HCT116 (cell line): ENCODE measurements around the gene PATL1. TPM values are rescaled to one million over a fixed set of nuclear protein-coding genes. Genes with fewer than 3 reads are reported as not detected.
A peak's percentile ranks its signal among the peaks of the same experiment; 100 is the strongest.

Experiments used
- ATAC-seq: fragments of 200-7000 bp; cut with Tn5 transposase; 2 replicates; pipeline ENCODE4 v1.9.1; 2020; ENCODE audit warnings: mild to moderate bottlenecking, moderate library complexity
- BruUV-seq: library from RNA; stranded (reverse); fragments of 400-500 nt; replicated peaks from 2 replicates; lab custom pipeline; 2021; lab: Mats Ljungman, UMichigan
- CTCF ChIA-PET: fragments of 300-600 bp; sonication (Branson Sonifier 250); formaldehyde crosslinking; loops from one replicate; lab custom pipeline; 2021; ENCODE audit warnings: antibody characterized with exemption; lab: Charles Lee
- POLR2A ChIA-PET: fragments of 300-600, 350-600 bp; sonication (Branson Sonifier 250); formaldehyde crosslinking; loops from one replicate; lab custom pipeline; 2021; ENCODE audit warnings: antibody characterized with exemption; lab: Charles Lee
- RAD21 ChIA-PET, 2 experiments: fragments of 300-600 bp; sonication (Branson Sonifier 250); formaldehyde crosslinking; loops; one replicate each; lab custom pipeline; 2023; ENCODE audit warnings: low total read pairs in 2 of 2; ENCODE audit not compliant: uncharacterized antibody in 2 of 2, unreplicated experiment in 2 of 2, low non-redundant PET in 1 of 2; lab: Charles Lee
- DNase-seq: peaks from one replicate; pipeline ENCODE4 v3.0.0-alpha.2; 2010; ENCODE audit warnings: low read depth, low spot score
- H2AFZ ChIP-seq: fragments of 200-600 bp; shearing (Covaris generic), sonication (generic); 2 replicates; pipeline ENCODE4 v1.6.1; 2017; ENCODE audit warnings: low read depth, mixed run types, mixed read lengths, antibody characterized with exemption, low read length; ENCODE audit not compliant: poor library complexity, severe bottlenecking
- H3K27ac ChIP-seq: 2 replicates; pipeline ENCODE4 v1.5.1; 2012; ENCODE audit warnings: low read depth, low read length
- H3K27me3 ChIP-seq: fragments of 200-600 bp; sonication (generic); 2 replicates; pipeline ENCODE4 v1.6.1; 2016; ENCODE audit warnings: mixed run types, low read length, mixed read lengths; ENCODE audit not compliant: insufficient read depth
- H3K36me3 ChIP-seq, 2 experiments: fragments of 200-500 bp in 1 of 2; fragments of 200-600 bp in 1 of 2; sonication (Bioruptor generic) in 1 of 2; sonication (generic) in 1 of 2; 2 replicates each; pipeline versions ENCODE4 v1.5.1 to v1.6.1; 2014 to 2016; ENCODE audit warnings: low read length in 2 of 2, inconsistent platforms in 1 of 2, mixed read lengths in 1 of 2, mixed run types in 1 of 2; ENCODE audit not compliant: insufficient read depth in 2 of 2, control insufficient read depth in 1 of 2
- H3K4me1 ChIP-seq, 2 experiments: fragments of 200-600 bp in 1 of 2; sonication (generic) in 1 of 2; 2 replicates each; pipeline versions ENCODE4 v1.5.1 to v1.6.1; 2012 to 2017; ENCODE audit warnings: low read length in 2 of 2, inconsistent platforms in 1 of 2, mild to moderate bottlenecking in 1 of 2, mixed read lengths in 1 of 2, mixed run types in 1 of 2, moderate library complexity in 1 of 2; ENCODE audit not compliant: insufficient read depth in 2 of 2, control insufficient read depth in 1 of 2
- H3K4me2 ChIP-seq: fragments of 200-600 bp; sonication (generic); 2 replicates; pipeline ENCODE4 v1.6.1; 2017; ENCODE audit warnings: mixed run types, low read length, mixed read lengths
- H3K4me3 ChIP-seq, 2 experiments: fragments of 200-600 bp in 1 of 2; sonication (generic) in 1 of 2; replicated peaks in 1 of 2; 2 replicates each; pipeline ENCODE4 v1.5.1; 2011 to 2016; ENCODE audit warnings: low read length in 2 of 2, control low read depth in 1 of 2, low read depth in 1 of 2, mild to moderate bottlenecking in 1 of 2, mixed read lengths in 1 of 2, mixed run types in 1 of 2
- H3K79me2 ChIP-seq: fragments of 200-600 bp; sonication (generic); 2 replicates; pipeline ENCODE4 v1.6.1; 2017; ENCODE audit warnings: mild to moderate bottlenecking, mixed run types, low read length, moderate library complexity, mixed read lengths; ENCODE audit not compliant: insufficient read depth
- H3K9ac ChIP-seq: fragments of 200-600 bp; sonication (generic); 2 replicates; pipeline ENCODE4 v1.6.1; 2016; ENCODE audit warnings: low read length, mixed read lengths
- H3K9me2 ChIP-seq: fragments of 200-600 bp; sonication (generic), shearing (Covaris generic); 2 replicates; pipeline ENCODE4 v1.6.1; 2017; ENCODE audit warnings: mixed run types, mild to moderate bottlenecking, moderate library complexity; ENCODE audit not compliant: insufficient read depth
- H3K9me3 ChIP-seq, 2 experiments: fragments of 200-500 bp in 1 of 2; fragments of 200-600 bp in 1 of 2; sonication (Bioruptor generic) in 1 of 2; sonication (generic) in 1 of 2; 2 replicates each; pipeline ENCODE4 v1.6.1; 2014 to 2017; ENCODE audit warnings: low read length in 2 of 2, mixed read lengths in 2 of 2, inconsistent platforms in 1 of 2, low read depth in 1 of 2, mild to moderate bottlenecking in 1 of 2, mixed run types in 1 of 2, moderate library complexity in 1 of 2; ENCODE audit not compliant: control insufficient read depth in 1 of 2, insufficient read depth in 1 of 2
- H4K20me1 ChIP-seq: fragments of 200-600 bp; sonication (generic), shearing (Covaris generic); 2 replicates; pipeline ENCODE4 v1.6.1; 2017; ENCODE audit warnings: mixed run types, mild to moderate bottlenecking, moderate library complexity; ENCODE audit not compliant: insufficient read depth
- CBX3 ChIP-seq: IDR thresholded peaks from 2 replicates; pipeline ENCODE4 v1.6.1; 2012; ENCODE audit warnings: low read depth
- EGR1 ChIP-seq: IDR thresholded peaks from 2 replicates; pipeline ENCODE4 v1.6.1; 2012; ENCODE audit warnings: low read depth
- EZH2 ChIP-seq: fragments of 200-600 bp; sonication (generic); IDR thresholded peaks from 2 replicates; pipeline ENCODE4 v1.6.1; 2017; ENCODE audit warnings: antibody characterized with exemption, mixed run types
- FOSL1 ChIP-seq: IDR thresholded peaks from 2 replicates; pipeline ENCODE4 v1.6.1; 2012; ENCODE audit warnings: low read depth
- RAD21 ChIP-seq: IDR thresholded peaks from 2 replicates; pipeline ENCODE4 v1.6.1; 2012; ENCODE audit warnings: low read depth, mild to moderate bottlenecking
- SP1 ChIP-seq: IDR thresholded peaks from 2 replicates; pipeline ENCODE4 v1.6.1; 2012; ENCODE audit warnings: low read depth
- ZBTB33 ChIP-seq: IDR thresholded peaks from 2 replicates; pipeline ENCODE4 v1.6.1; 2011; ENCODE audit warnings: mild to moderate bottlenecking, low read length, moderate library complexity; ENCODE audit not compliant: insufficient replicate concordance; ENCODE audit errors: extremely low read depth
- intact Hi-C: fragments of 100-400 bp; cut with micrococcal nuclease; formaldehyde crosslinking; loops from 2 replicates; pipeline ENCODE4 v1.10.0; 2022
- total RNA-seq: library from RNA; stranded (reverse); gene quantifications from one replicate; pipeline ENCODE4 v1.2.1, GENCODE V29; 2021; ENCODE audit not compliant: unreplicated experiment

The PATL1 gene
- total RNA-seq, 1 experiment from 2014 or later, result 37.6 TPM

GRCh38 chr11:59698506-59698905 lies 29.7 kb upstream of the PATL1 start:
- CTCF ChIA-PET, result no interaction called here
- RAD21 ChIA-PET, result no interaction called here
- POLR2A ChIA-PET, result no interaction called here

GRCh38 chr11:59692915-59693314 lies 24.1 kb upstream of the PATL1 start:
- no peak overlapping the region for H3K9ac ChIP-seq
- RAD21 ChIA-PET, result no interaction called here
- no peaks in the 10 kb centered on the region for H3K9me3 ChIP-seq
- H3K27ac ChIP-seq, result no peak overlapping the region
- intact Hi-C loops, result no loop called here
- CTCF ChIA-PET, result no interaction called here
- no peak overlapping the region for H2AFZ ChIP-seq
- ATAC-seq, result no peak
- H3K4me3 ChIP-seq, result no peak overlapping the region
- H3K9me2 ChIP-seq, result no peaks in the 10 kb centered on the region
- H3K27me3 ChIP-seq, result no peaks in the 10 kb centered on the region
- POLR2A ChIA-PET, result no interaction called here
- H3K36me3 ChIP-seq, result no peaks in the 10 kb centered on the region
- H3K4me2 ChIP-seq, result no peak overlapping the region
- no peaks in the 10 kb centered on the region for H3K79me2 ChIP-seq
- TF ChIP-seq CBX3, result peak; percentile 77
- no peak for TF ChIP-seq EGR1
- no TSS peak for BruUV-seq
- H3K4me1 ChIP-seq, result peaks cover 0 to 4% of the 10 kb centered on the region in 2 experiments; a peak in 2 of 4 replicates
- no peak for DNase-seq
- no peaks in the 10 kb centered on the region for H4K20me1 ChIP-seq

More at GRCh38 chr11:59698506-59698905, 29.7 kb upstream of the PATL1 start:
- TF ChIP-seq EGR1 (no peak), RAD21 (no peak), ZBTB33 (no peak), FOSL1 (no peak), EZH2 (no peak), SP1 (no peak), CBX3 (no peak)
- Histone ChIP-seq H3K9ac (no peak overlapping the region), H2AFZ (no peak overlapping the region), H3K36me3 (no peaks in the 10 kb centered on the region), H3K4me1 (no peaks in the 10 kb centered on the region), H3K4me2 (no peak overlapping the region), H4K20me1 (no peaks in the 10 kb centered on the region), H3K79me2 (no peaks in the 10 kb centered on the region), H3K9me2 (no peaks in the 10 kb centered on the region), H3K9me3 (no peaks in the 10 kb centered on the region), H3K4me3 (no peak overlapping the region), H3K27me3 (no peaks in the 10 kb centered on the region), H3K27ac (no peak overlapping the region)
- BruUV-seq, result no TSS peak
- DNase-seq (no peak), ATAC-seq (no peak)
- intact Hi-C loops, result no loop called here
